ENCODE results near the gene PLPP2.

- no peak for TF ChIP-seq CTCF (IDR thresholded peaks at IDR 0.05)
- no peak for TF ChIP-seq POLR2A (IDR thresholded peaks at IDR 0.05)
Measured at GRCh38 chr19:335486-336066, 44.4 kb upstream of the PLPP2 start.
